Panc1 (cell line): Measurements from ENCODE around the gene FAM50B. TPM values are rescaled to one million over a fixed set of nuclear protein-coding genes. Genes with fewer than 3 reads are reported as not detected.

Experiments used
- ATAC-seq: fragments of 200-7000 bp; cut with Tn5 transposase; 2 replicates; pipeline ENCODE4 v1.9.1; 2020; ENCODE audit warnings: mild to moderate bottlenecking, moderate library complexity
- BruUV-seq: library from RNA; stranded (reverse); fragments of 400-500 nt; replicated peaks from 2 replicates; lab custom pipeline; 2021; lab: Mats Ljungman, UMichigan
- CTCF ChIA-PET: fragments of 300-600 bp; sonication (Branson Sonifier 250); formaldehyde crosslinking; loops from one replicate; lab custom pipeline; 2022; ENCODE audit warnings: antibody characterized with exemption; lab: Charles Lee
- POLR2A ChIA-PET: fragments of 300-600 bp; sonication (Branson Sonifier 250); formaldehyde crosslinking; loops from one replicate; lab custom pipeline; 2022; ENCODE audit warnings: antibody characterized with exemption; lab: Charles Lee
- DNase-seq: peaks from one replicate; pipeline ENCODE4 v3.0.0-alpha.2; 2010; ENCODE audit warnings: low read depth, low spot score
- H3K27ac ChIP-seq: 2 replicates; pipeline ENCODE4 v1.5.1; 2011; ENCODE audit warnings: mild to moderate bottlenecking, low read length, inconsistent platforms
- H3K27me3 ChIP-seq: fragments of 200-500 bp; sonication (Bioruptor generic); 2 replicates; pipeline ENCODE4 v1.6.0; 2014; ENCODE audit warnings: low read length, inconsistent platforms; ENCODE audit not compliant: control insufficient read depth, insufficient read depth
- H3K36me3 ChIP-seq: fragments of 200-500 bp; sonication (Bioruptor generic); 2 replicates; pipeline ENCODE4 v1.5.1; 2014; ENCODE audit warnings: inconsistent platforms, mild to moderate bottlenecking, low read length, moderate library complexity; ENCODE audit not compliant: control insufficient read depth, insufficient read depth
- H3K4me1 ChIP-seq: 2 replicates; pipeline ENCODE4 v1.5.1; 2011; ENCODE audit warnings: inconsistent platforms, mild to moderate bottlenecking, low read length, moderate library complexity; ENCODE audit not compliant: control insufficient read depth, insufficient read depth
- H3K4me3 ChIP-seq, 2 experiments: 2 replicates each; pipeline ENCODE4 v1.5.1; 2011 to 2012; ENCODE audit warnings: low read depth in 2 of 2, low read length in 2 of 2, mild to moderate bottlenecking in 2 of 2, inconsistent platforms in 1 of 2, moderate library complexity in 1 of 2
- H3K9me3 ChIP-seq: fragments of 200-500 bp; sonication (Bioruptor generic); 2 replicates; pipeline ENCODE4 v1.5.1; 2014; ENCODE audit warnings: low read depth, mild to moderate bottlenecking, inconsistent platforms, low read length, moderate library complexity; ENCODE audit not compliant: control insufficient read depth, insufficient read depth
- CTCF ChIP-seq: fragments of 450-650 bp; IDR thresholded peaks from 2 replicates; pipeline ENCODE4 v1.5.1; 2017; ENCODE audit warnings: mild to moderate bottlenecking
- POLR2AphosphoS5 ChIP-seq: IDR thresholded peaks from 2 replicates; pipeline ENCODE4 v1.6.1; 2012; ENCODE audit warnings: mild to moderate bottlenecking, low read depth, low read length, moderate library complexity
- SIN3A ChIP-seq: IDR thresholded peaks from 2 replicates; pipeline ENCODE4 v1.6.1; 2012; ENCODE audit warnings: low read depth, mild to moderate bottlenecking, low read length, moderate library complexity, borderline replicate concordance; ENCODE audit not compliant: insufficient read depth
- TCF7L2 ChIP-seq: IDR thresholded peaks from 2 replicates; pipeline ENCODE4 v1.6.1; 2011; ENCODE audit warnings: mild to moderate bottlenecking, low read depth, low read length, inconsistent platforms
- in situ Hi-C: cut with HindIII; loops from 2 replicates; pipeline ENCODE4 v1.10.0; 2016; ENCODE audit warnings: low sequenced_read_pairs, low pct_unique_long_range_greater_than_20kb
- intact Hi-C: fragments of 100-400 bp; cut with micrococcal nuclease; formaldehyde crosslinking; loops from one replicate; pipeline ENCODE4 v1.10.0; 2022; ENCODE audit not compliant: unreplicated experiment
- total RNA-seq: library from RNA; stranded (reverse); gene quantifications from one replicate; pipeline ENCODE4 v1.2.1, GENCODE V29; 2021; ENCODE audit not compliant: unreplicated experiment
- TF ChIP-seq, protein P1 (sequence below), 2 experiments: IDR thresholded peaks; 2 replicates each; pipeline ENCODE4 v1.6.1; 2011 to 2012; ENCODE audit warnings: low read depth in 2 of 2, control low read depth in 1 of 2, low read length in 1 of 2, mild to moderate bottlenecking in 1 of 2, moderate library complexity in 1 of 2; ENCODE audit not compliant: insufficient read depth in 1 of 2

Gene FAM50B
- total RNA-seq, 1 experiment from 2014 or later: not detected

DNA sequence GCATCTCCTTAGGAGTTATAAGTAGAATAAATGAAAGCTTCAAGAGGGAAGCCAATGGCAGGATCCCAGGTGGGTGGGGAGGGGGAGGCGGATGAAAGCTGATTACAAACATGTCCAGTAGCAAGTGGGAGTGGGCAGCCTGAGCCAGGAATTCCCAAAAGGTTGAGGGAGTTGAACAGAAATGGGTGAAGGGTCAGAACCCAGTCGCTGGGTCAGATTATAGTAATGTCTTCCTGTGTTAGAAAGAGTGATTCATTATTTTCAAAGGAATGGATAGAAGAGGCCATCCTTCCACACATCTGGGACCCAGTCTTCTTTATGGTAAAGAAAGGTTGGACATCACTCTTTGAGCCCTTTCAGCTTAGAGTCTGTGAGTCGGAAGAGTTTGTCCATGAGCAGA lies 41.0 kb upstream of the FAM50B start:
- intact Hi-C loops: no loop called here
- in situ Hi-C loops: loop anchor here (25.0 kb wide), 1 partner anchor 179 kb away; no protein-coding TSS in a partner anchor
- CTCF ChIA-PET: no interaction called here
- ATAC-seq (peak; percentile 7; the same call in 1 of the 2 replicates), DNase-seq (peak; percentile 18)
- no peak for TF ChIP-seq POLR2AphosphoS5
- no peak for TF ChIP-seq CTCF
- no peak for TF ChIP-seq TCF7L2
- TF ChIP-seq SIN3A: no peak
- TF ChIP-seq, protein P1, sequence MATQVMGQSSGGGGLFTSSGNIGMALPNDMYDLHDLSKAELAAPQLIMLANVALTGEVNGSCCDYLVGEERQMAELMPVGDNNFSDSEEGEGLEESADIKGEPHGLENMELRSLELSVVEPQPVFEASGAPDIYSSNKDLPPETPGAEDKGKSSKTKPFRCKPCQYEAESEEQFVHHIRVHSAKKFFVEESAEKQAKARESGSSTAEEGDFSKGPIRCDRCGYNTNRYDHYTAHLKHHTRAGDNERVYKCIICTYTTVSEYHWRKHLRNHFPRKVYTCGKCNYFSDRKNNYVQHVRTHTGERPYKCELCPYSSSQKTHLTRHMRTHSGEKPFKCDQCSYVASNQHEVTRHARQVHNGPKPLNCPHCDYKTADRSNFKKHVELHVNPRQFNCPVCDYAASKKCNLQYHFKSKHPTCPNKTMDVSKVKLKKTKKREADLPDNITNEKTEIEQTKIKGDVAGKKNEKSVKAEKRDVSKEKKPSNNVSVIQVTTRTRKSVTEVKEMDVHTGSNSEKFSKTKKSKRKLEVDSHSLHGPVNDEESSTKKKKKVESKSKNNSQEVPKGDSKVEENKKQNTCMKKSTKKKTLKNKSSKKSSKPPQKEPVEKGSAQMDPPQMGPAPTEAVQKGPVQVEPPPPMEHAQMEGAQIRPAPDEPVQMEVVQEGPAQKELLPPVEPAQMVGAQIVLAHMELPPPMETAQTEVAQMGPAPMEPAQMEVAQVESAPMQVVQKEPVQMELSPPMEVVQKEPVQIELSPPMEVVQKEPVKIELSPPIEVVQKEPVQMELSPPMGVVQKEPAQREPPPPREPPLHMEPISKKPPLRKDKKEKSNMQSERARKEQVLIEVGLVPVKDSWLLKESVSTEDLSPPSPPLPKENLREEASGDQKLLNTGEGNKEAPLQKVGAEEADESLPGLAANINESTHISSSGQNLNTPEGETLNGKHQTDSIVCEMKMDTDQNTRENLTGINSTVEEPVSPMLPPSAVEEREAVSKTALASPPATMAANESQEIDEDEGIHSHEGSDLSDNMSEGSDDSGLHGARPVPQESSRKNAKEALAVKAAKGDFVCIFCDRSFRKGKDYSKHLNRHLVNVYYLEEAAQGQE (IDR thresholded peaks at IDR 0.05; ENCODE audit: insufficient read depth in 1 of 2, low read depth in 2 of 2, low read length in 1 of 2): no peak
- POLR2A ChIA-PET: interaction anchor here (0.5 to 1.1 kb wide), 2 partner anchors 39 to 58 kb away, joined by 3 to 9 read pairs; no protein-coding TSS in a partner anchor
- Histone ChIP-seq H3K27ac (peak overlapping the region; percentile 78), H3K4me3 (no peak overlapping the region), H3K9me3 (no peaks in the 10 kb centered on the region), H3K27me3 (no peaks in the 10 kb centered on the region), H3K4me1 (peaks cover 31% of the 10 kb centered on the region), H3K36me3 (no peaks in the 10 kb centered on the region)
- no TSS peak for BruUV-seq

DNA sequence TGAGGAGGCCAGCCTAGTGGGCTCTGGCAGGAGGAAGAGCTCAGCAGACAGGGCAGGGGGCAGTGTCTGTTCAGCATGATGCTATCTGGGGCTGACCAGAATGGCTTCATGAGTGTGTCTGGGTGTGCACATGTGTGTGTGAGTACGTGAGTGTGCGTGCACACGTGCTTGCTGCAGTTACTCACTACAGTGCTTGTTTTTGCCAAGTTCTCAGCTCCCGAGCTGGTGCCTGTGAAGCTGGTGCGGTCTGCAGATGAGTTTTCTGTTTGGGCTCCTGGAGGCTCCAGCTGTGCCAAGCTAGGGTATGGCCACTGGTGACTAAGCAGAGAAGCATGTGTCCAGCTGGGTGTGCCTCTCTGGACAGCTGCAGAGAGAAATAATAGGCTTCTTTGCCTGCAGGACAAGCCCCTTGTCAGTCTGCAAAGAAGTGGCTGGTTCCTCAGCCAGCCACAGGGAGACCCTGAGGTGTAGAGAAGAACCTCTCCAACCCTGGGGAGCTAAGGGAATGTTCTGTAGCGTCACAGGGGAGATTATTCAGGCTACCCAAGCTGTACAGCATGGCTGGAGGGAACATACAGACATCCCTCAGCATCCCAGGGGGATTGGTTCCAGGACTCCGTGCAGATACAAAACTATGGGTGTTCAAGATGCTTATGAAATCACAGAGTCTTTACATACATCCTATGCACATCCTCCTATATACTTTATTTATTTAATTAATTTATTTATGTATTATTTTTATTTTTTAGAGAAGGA lies 40.2 kb upstream of the FAM50B start:
- intact Hi-C loops (no loop called here), in situ Hi-C loops (loop anchor here (25.0 kb wide), 1 partner anchor 178 kb away; no protein-coding TSS in a partner anchor)
- ATAC-seq (peak; percentile 96), DNase-seq (peak; percentile 86)
- Histone ChIP-seq H3K4me1 (peaks cover 29% of the 10 kb centered on the region), H3K36me3 (no peaks in the 10 kb centered on the region), H3K27ac (peak overlapping the region; percentile 78), H3K27me3 (no peaks in the 10 kb centered on the region), H3K9me3 (no peaks in the 10 kb centered on the region), H3K4me3 (peak overlapping the region in 1 of 2 experiments; percentile 12; a peak in 1 of 4 replicates)
- TF ChIP-seq CTCF (no peak), TCF7L2 (no peak), POLR2AphosphoS5 (peak; percentile 54; the same call in 1 of the 2 replicates), SIN3A (0 out of 2 replicates have a peak, but pooled peaks have one; percentile 40)
- TF ChIP-seq, protein P1 (IDR thresholded peaks at IDR 0.05; ENCODE audit: insufficient read depth in 1 of 2, low read depth in 2 of 2, low read length in 1 of 2): no peak
- BruUV-seq: no TSS peak
- POLR2A ChIA-PET: interaction anchor here (1.1 kb wide), 1 partner anchor 59 kb away, joined by 3 read pairs; no protein-coding TSS in a partner anchor
- CTCF ChIA-PET: no interaction called here
